Ishikawa (cell line): Measurements from ENCODE around the gene MRPL14.

Experiments
- EGR1 ChIP-seq: IDR thresholded peaks from 2 replicates; pipeline ENCODE4 v1.6.1; 2012
- EP300 ChIP-seq: IDR thresholded peaks from 2 replicates; pipeline ENCODE4 v1.6.1; 2012; ENCODE audit warnings: borderline replicate concordance
- TEAD4 ChIP-seq: IDR thresholded peaks from 2 replicates; pipeline ENCODE4 v1.6.1; 2012

DNA sequence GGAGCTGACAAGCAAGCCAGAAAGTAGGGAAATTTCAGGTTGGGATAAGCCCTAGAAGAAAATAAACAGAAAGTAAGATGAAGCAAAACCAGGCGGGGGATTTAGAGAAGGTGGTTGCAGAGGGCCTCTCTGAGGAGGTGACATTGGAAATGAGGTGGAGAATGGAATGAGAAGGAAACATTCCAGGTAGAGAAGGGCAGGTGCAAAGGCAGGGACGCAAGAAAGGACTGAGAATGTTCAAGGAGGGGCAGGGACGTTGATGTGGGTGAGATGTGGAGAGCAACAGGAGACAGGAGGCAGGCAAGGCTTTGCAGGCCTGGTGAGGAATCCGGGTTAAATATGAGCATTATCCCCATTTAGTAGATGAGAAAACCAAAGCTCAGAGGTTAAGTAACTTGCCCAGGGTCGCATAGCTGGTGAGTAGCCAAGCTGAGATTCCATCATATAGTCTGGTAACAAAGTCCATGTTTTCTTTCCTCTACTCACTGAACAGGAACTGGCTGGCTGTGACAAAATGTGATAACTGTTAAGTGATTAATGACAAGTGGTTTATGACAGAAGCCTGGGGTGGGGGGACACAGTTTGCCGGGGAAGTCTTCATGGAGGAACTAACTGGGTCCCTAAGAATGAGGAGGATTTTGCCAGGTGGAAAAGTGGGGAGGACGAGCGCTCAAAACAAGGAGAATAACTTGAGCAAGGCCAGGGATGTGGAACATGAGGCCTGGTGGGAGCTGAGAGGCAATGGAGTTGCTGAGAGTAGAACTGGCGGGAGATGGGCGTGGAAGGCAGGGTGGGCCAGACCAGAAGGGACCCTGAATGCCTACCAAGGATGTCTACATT is 32.6 kb downstream of the MRPL14 start:
- TF ChIP-seq TEAD4: no peak
- no peak for TF ChIP-seq EGR1
- TF ChIP-seq EP300: no peak
